Pancreas (tissue), 10 donors: ENCODE data around the gene MCTP1. TPM values are rescaled to one million over a fixed set of nuclear protein-coding genes. Genes with fewer than 3 reads are reported as not detected.

Source experiments
- ATAC-seq, 4 donors: fragments of 200-7000 bp; cut with Tn5 transposase; one replicate each; pipeline versions ENCODE4 v1.8.0 to v1.9.1; 2020; ENCODE audit warnings: mild to moderate bottlenecking in 4 of 4, moderate library complexity in 4 of 4
- DNase-seq, 6 donors: peaks; one replicate each; pipeline ENCODE4 v3.0.0-alpha.2; 2020
- FAIRE-seq: peaks from 2 replicates; lab custom pipeline; 2012; peaks lifted over from hg19 to GRCh38; lab: Jason Lieb, UNC
- H3K27ac ChIP-seq, 4 donors: fragments of 200-600 bp; sonication (generic); 1 replicate in 3 of 4; 2 replicates in 1 of 4; pipeline versions ENCODE4 v1.5.0 to v1.8.0; 2020
- H3K27me3 ChIP-seq, 4 donors: fragments of 200-600 bp; one replicate each; pipeline ENCODE4 v1.8.0; 2021
- H3K36me3 ChIP-seq, 3 donors: fragments of 200-600 bp; sonication (generic) in 1 of 3; one replicate each; pipeline versions ENCODE4 v1.5.0 to v1.8.0; 2020 to 2021
- H3K4me1 ChIP-seq, 3 donors: fragments of 200-600 bp; one replicate each; pipeline ENCODE4 v1.8.0; 2021
- H3K4me3 ChIP-seq, 4 donors: fragments of 200-600 bp; sonication (generic) in 2 of 4; one replicate each; pipeline versions ENCODE4 v1.5.0 to v1.8.0; 2020 to 2021
- H3K9me3 ChIP-seq, 4 donors: fragments of 200-600 bp; one replicate each; pipeline ENCODE4 v1.8.0; 2021
- WGBS, 2 donors: extraction: QIAGEN DNeasy Blood & Tissue Kit; methylation state at CpG; one replicate each; pipeline ENCODE4 v1.1.7; 2013; 5-methylcytosine and 5-hydroxymethylcytosine counted together
- intact Hi-C, 3 donors: fragments of 100-400 bp; cut with DNase I; formaldehyde crosslinking; loops; one replicate each; pipeline versions ENCODE4 v1.11.1 to v1.14.2; 2022
- polyA plus RNA-seq, 2 donors: library from polyadenylated mRNA; stranded (reverse); fragments of 200-250 nt; gene quantifications; one replicate each; pipeline ENCODE4 v1.2.3, GENCODE V29; 2013
- total RNA-seq, 6 donors: library from RNA; stranded (reverse); fragmentation: NEBNext Ultra II Directional in 4 of 6; extraction: Animal tissue kit (Norgen Biotek cat#: 25700) in 4 of 6; gene quantifications; one replicate each; pipeline versions ENCODE4 v1.2.1 to v1.2.4, GENCODE V29; 2021 to 2023
- TF ChIP-seq, protein P1 (sequence below), 4 donors: fragments of 200-600 bp; sonication (generic) in 3 of 4; IDR thresholded peaks; one replicate each; pipeline versions ENCODE4 v1.5.0 to v1.8.0; 2021; ENCODE audit warnings: antibody characterized with exemption in 4 of 4
- donor health status: healthy with polysubstance abuse.
- donor health status: DM: no; HTN: no; CAD: no; lungs with moderate emphysema.
- donor health status: DM: no; HTN: no; CAD: no.
- donor health status: control.
- donor health status: control.
- donor health status: Bipolar disorder and iron deficiency.
- donor health status: DM: yes; HTN: yes; CAD: no.
- donor health status: DM: no; HTN: no; CAD: no.
- donor health status: DM: no; HTN: no; CAD: no.
- donor health status: DM: yes; HTN: yes; CAD: no.

The MCTP1 gene
- total and polyA plus RNA-seq, 8 donors = 0.80 to 8.1 (median 2.2) TPM

GRCh38 chr5:94906750-94907149, 378.1 kb downstream of the MCTP1 start:
- TF ChIP-seq, protein P1, sequence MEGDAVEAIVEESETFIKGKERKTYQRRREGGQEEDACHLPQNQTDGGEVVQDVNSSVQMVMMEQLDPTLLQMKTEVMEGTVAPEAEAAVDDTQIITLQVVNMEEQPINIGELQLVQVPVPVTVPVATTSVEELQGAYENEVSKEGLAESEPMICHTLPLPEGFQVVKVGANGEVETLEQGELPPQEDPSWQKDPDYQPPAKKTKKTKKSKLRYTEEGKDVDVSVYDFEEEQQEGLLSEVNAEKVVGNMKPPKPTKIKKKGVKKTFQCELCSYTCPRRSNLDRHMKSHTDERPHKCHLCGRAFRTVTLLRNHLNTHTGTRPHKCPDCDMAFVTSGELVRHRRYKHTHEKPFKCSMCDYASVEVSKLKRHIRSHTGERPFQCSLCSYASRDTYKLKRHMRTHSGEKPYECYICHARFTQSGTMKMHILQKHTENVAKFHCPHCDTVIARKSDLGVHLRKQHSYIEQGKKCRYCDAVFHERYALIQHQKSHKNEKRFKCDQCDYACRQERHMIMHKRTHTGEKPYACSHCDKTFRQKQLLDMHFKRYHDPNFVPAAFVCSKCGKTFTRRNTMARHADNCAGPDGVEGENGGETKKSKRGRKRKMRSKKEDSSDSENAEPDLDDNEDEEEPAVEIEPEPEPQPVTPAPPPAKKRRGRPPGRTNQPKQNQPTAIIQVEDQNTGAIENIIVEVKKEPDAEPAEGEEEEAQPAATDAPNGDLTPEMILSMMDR (IDR thresholded peaks at IDR 0.05) = no peak
- no peaks in the 10 kb centered on the region for H3K36me3 ChIP-seq
- no peak overlapping the region for H3K27ac ChIP-seq
- no peaks in the 10 kb centered on the region for H3K4me1 ChIP-seq
- H3K4me3 ChIP-seq = no peak overlapping the region
- H3K27me3 ChIP-seq = no peaks in the 10 kb centered on the region
- FAIRE-seq = no peak
- intact Hi-C loops = no loop called here
- no peaks in the 10 kb centered on the region for H3K9me3 ChIP-seq
- DNase-seq = no peak
- no peak for ATAC-seq

DNA sequence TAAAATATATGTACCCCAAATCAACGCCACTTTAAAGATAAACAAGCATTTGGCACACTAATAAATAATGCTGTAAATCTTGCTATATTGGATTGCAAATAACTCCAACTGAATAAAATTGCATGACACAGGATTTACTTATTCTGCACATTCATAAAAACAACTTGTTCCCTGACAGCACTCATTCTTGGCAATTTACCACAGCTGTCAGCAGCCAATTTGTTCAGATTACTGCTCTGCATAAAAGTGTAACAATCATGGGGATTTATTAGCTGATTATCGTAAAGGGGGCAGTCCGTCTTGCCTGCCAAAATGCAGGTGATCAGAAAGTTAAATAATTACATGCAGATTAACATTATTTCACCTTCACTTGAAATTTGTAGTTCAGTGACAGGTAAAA, 381.2 kb downstream of the MCTP1 start:
- no peak for DNase-seq
- intact Hi-C loops = no loop called here
- Histone ChIP-seq H3K27ac (no peak overlapping the region), H3K4me3 (no peak overlapping the region), H3K4me1 (no peaks in the 10 kb centered on the region), H3K27me3 (no peaks in the 10 kb centered on the region), H3K36me3 (no peaks in the 10 kb centered on the region), H3K9me3 (no peaks in the 10 kb centered on the region)
- 63 to 78% methylated on average over 3 of the region's 3 CpGs for WGBS, 2 donors
- TF ChIP-seq, protein P1 (IDR thresholded peaks at IDR 0.05) = no peak
- FAIRE-seq = no peak
- no peak for ATAC-seq

DNA sequence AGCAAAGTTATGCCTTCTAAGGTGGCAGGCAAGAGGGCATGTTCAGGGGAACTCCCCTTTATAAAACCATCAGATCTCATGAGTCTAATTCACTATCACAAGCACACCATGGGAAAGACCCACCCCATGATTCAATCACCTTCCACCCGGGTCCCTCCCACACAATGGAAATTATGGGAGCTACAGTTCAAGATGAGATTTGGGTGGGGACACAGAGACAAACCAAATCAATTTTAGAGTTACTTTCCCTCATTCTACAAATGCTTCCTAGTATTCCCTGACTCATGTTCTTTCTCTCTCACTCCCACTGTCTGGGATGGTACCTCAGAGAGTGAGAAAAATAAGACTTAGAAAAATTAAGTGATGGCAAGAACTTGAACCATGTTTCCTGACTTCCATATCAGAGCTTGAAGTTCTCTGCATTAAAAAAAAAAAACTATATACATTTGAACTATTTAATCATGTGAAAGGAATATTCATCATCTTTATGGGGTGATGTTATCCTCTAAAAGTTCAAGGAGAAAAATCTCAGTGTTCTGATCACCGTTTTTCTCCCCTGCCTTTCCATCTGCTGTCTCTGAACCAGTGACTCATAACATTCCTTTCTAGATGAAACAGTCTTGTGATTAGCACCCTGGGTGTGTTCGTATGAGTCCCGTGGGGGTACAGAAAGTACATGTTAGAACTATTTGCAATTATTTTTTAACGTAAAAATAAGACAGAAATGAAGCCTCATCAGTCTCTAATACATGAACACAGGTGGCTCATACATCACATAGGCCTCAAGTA, 383.5 kb downstream of the MCTP1 start:
- H3K4me3 ChIP-seq = no peak overlapping the region
- FAIRE-seq = no peak
- intact Hi-C loops = no loop called here
- H3K27me3 ChIP-seq = no peaks in the 10 kb centered on the region
- H3K4me1 ChIP-seq = no peaks in the 10 kb centered on the region
- WGBS, 2 donors = 57 to 69% methylated on average over 5 of the region's 5 CpGs
- no peak for ATAC-seq
- no peaks in the 10 kb centered on the region for H3K36me3 ChIP-seq
- no peaks in the 10 kb centered on the region for H3K9me3 ChIP-seq
- H3K27ac ChIP-seq = no peak overlapping the region
- TF ChIP-seq, protein P1 (IDR thresholded peaks at IDR 0.05) = no peak
- DNase-seq = no peak

- Histone ChIP-seq H3K4me1 (no peaks in the 10 kb centered on the region), H3K9me3 (no peaks in the 10 kb centered on the region), H3K27ac (no peak overlapping the region), H3K27me3 (no peaks in the 10 kb centered on the region), H3K4me3 (no peak overlapping the region), H3K36me3 (no peaks in the 10 kb centered on the region)
- WGBS, 2 donors = 55 to 79% methylated on average over 3 of the region's 3 CpGs
- intact Hi-C loops = no loop called here
- ATAC-seq = no peak
- no peak for DNase-seq
- TF ChIP-seq, protein P1 (IDR thresholded peaks at IDR 0.05) = no peak
- FAIRE-seq = no peak
These were observed 384.8 kb downstream of the MCTP1 start for GRCh38 chr5:94900006-94900505.
